A549 (cell line): ENCODE measurements around the gene MAP3K13. TPM values are rescaled to one million over a fixed set of nuclear protein-coding genes. Genes with fewer than 3 reads are reported as not detected.

Experiments used
- ATAC-seq, 2 experiments: fragments of 200-7000 bp in 1 of 2; fragments of >200 bp in 1 of 2; cut with Nextera tagmentation in 1 of 2; cut with Tn5 transposase in 1 of 2; 3 replicates each; pipeline versions ENCODE4 v1.8.0 to v1.9.1; 2018 to 2020; ENCODE audit warnings: mild to moderate bottlenecking in 1 of 2, moderate library complexity in 1 of 2
- CTCF ChIA-PET: fragments of 300-600 bp; sonication (Branson Sonifier 250); formaldehyde crosslinking; extraction: SDS; loops from one replicate; lab custom pipeline; 2021; ENCODE audit warnings: antibody characterized with exemption, inconsistent platforms; lab: Yijun Ruan, JAX
- POLR2A ChIA-PET: fragments of 350-600 bp; formaldehyde crosslinking; extraction: SDS; loops from one replicate; lab custom pipeline; 2021; ENCODE audit warnings: antibody characterized with exemption, inconsistent platforms; lab: Yijun Ruan, JAX
- DNase-seq, 2 experiments: peaks; one replicate each; pipeline versions ENCODE4 v3.0.0 to v3.0.0-alpha.2; 2011 to 2016; ENCODE audit warnings: low read depth in 1 of 2, low spot score in 1 of 2
- FAIRE-seq: peaks from 2 replicates; lab custom pipeline; 2011; peaks lifted over from hg19 to GRCh38; lab: Jason Lieb, UNC
- H3K27ac ChIP-seq, 2 experiments: fragments of >200 bp; sonication (Bioruptor Twin); formaldehyde crosslinking; 3 replicates each; pipeline ENCODE4 v1.5.1; 2016 to 2017
- H3K4me1 ChIP-seq: fragments of >200 bp; sonication (Bioruptor Twin); formaldehyde crosslinking; 3 replicates; pipeline ENCODE4 v1.6.1; 2016
- H3K4me2 ChIP-seq: fragments of >200 bp; sonication (Bioruptor Twin); formaldehyde crosslinking; 3 replicates; pipeline ENCODE4 v1.6.1; 2016
- H3K4me3 ChIP-seq: fragments of >200 bp; sonication (Bioruptor Twin); formaldehyde crosslinking; 3 replicates; pipeline ENCODE4 v1.5.1; 2016
- H3K9me3 ChIP-seq: fragments of >200 bp; sonication (Bioruptor Twin); formaldehyde crosslinking; 3 replicates; pipeline ENCODE4 v1.6.1; 2016
- BCL3 ChIP-seq: fragments of >200 bp; sonication (Bioruptor Twin); formaldehyde crosslinking; IDR thresholded peaks from 3 replicates; pipeline ENCODE4 v1.6.1; 2016
- CHD2 ChIP-seq: fragments of 150-350 bp; IDR thresholded peaks from 2 replicates; pipeline ENCODE4 v1.6.1; 2014; ENCODE audit warnings: low read length; ENCODE audit not compliant: partially characterized antibody
- EHF ChIP-seq: fragments of 250-450 bp; sonication (Bioruptor Pico); IDR thresholded peaks from 2 replicates; pipeline ENCODE4 v1.5.0; 2020; ENCODE audit warnings: mild to moderate bottlenecking
- EP300 ChIP-seq, 2 experiments: fragments of >200 bp; sonication (Bioruptor Twin); formaldehyde crosslinking; IDR thresholded peaks; 2 replicates in 1 of 2; 3 replicates in 1 of 2; pipeline ENCODE4 v1.6.1; 2016 to 2017
- HMGXB4 ChIP-seq: fragments of 250-450 bp; sonication (Bioruptor Pico); IDR thresholded peaks from 2 replicates; pipeline ENCODE4 v1.5.0; 2021; ENCODE audit warnings: mild to moderate bottlenecking, moderate library complexity, borderline replicate concordance
- HOXA7 ChIP-seq: fragments of 250-450 bp; sonication (Bioruptor Pico); IDR thresholded peaks from 2 replicates; pipeline ENCODE4 v1.5.0; 2020; ENCODE audit warnings: mild to moderate bottlenecking, moderate library complexity
- JUNB ChIP-seq: fragments of >200 bp; sonication (Bioruptor Twin); formaldehyde crosslinking; IDR thresholded peaks from 2 replicates; pipeline ENCODE4 v1.6.1; 2016
- KDM5A ChIP-seq: fragments of 200-600 bp; sonication (generic); IDR thresholded peaks from 2 replicates; pipeline ENCODE4 v1.6.1; 2016; ENCODE audit warnings: antibody characterized with exemption, mild to moderate bottlenecking
- MAX ChIP-seq: IDR thresholded peaks from 2 replicates; pipeline ENCODE4 v1.6.1; 2012
- NFE2L2 ChIP-seq: fragments of 150-350 bp; conservative IDR thresholded peaks from 2 replicates; pipeline ENCODE4 v1.6.1; 2014; ENCODE audit warnings: low read length
- PBX3 ChIP-seq: IDR thresholded peaks from 2 replicates; pipeline ENCODE4 v1.6.1; 2012
- RAD21 ChIP-seq, 2 experiments: fragments of >200 bp in 1 of 2; sonication (Bioruptor Twin) in 1 of 2; formaldehyde crosslinking in 1 of 2; IDR thresholded peaks in 1 of 2; conservative IDR thresholded peaks in 1 of 2; 2 replicates in 1 of 2; 3 replicates in 1 of 2; pipeline ENCODE4 v1.6.1; 2012 to 2018; ENCODE audit warnings: inconsistent platforms in 1 of 2
- RCOR1 ChIP-seq: fragments of 150-350 bp; IDR thresholded peaks from 2 replicates; pipeline ENCODE4 v1.6.1; 2014; ENCODE audit warnings: antibody characterized with exemption, low read length, low read depth
- RFX5 ChIP-seq: fragments of 450-650 bp; IDR thresholded peaks from 2 replicates; pipeline ENCODE4 v1.7.1; 2014; ENCODE audit warnings: antibody characterized with exemption, mild to moderate bottlenecking, moderate library complexity
- RNF2 ChIP-seq: fragments of 200-600 bp; sonication (generic); IDR thresholded peaks from 2 replicates; pipeline ENCODE4 v1.6.1; 2016; ENCODE audit warnings: low read depth, mild to moderate bottlenecking, antibody characterized with exemption, moderate library complexity, borderline replicate concordance
- TFCP2L1 ChIP-seq: fragments of 250-450 bp; sonication (Bioruptor Pico); IDR thresholded peaks from 2 replicates; pipeline ENCODE4 v1.5.0; 2021; ENCODE audit warnings: mild to moderate bottlenecking
- TP53 ChIP-seq: fragments of 250-450 bp; sonication (Bioruptor Pico); IDR thresholded peaks from 2 replicates; pipeline ENCODE4 v1.5.0; 2021; ENCODE audit warnings: mild to moderate bottlenecking, moderate library complexity
- ZC3H11A ChIP-seq: fragments of 450-650 bp; IDR thresholded peaks from 2 replicates; pipeline ENCODE4 v1.6.1; 2014; ENCODE audit warnings: antibody characterized with exemption, mild to moderate bottlenecking
- WGBS: methylation state at CpG from one replicate; pipeline ENCODE4 v1.1.6; 2017; ENCODE audit errors: missing lambda C conversion rate; 5-methylcytosine and 5-hydroxymethylcytosine counted together
- polyA plus RNA-seq, 4 experiments: library from polyadenylated mRNA; depleted of rRNA in 3 of 4; stranded (reverse); fragments of >200 nt; fragmentation: RNase III in 1 of 4; extraction: RNeasy Plus Mini Kit Qiagen cat#74134 plus additional on column Dnase treatment in 1 of 4; gene quantifications; 2 replicates in 3 of 4; 3 replicates in 1 of 4; pipeline ENCODE4 v1.2.3, GENCODE V29; 2011 to 2017
- TF ChIP-seq, protein P1 (sequence below): fragments of 450-650 bp; IDR thresholded peaks from 2 replicates; pipeline ENCODE4 v1.6.1; 2014; ENCODE audit warnings: antibody characterized with exemption
- TF ChIP-seq, protein P2 (sequence below): fragments of 150-350 bp; IDR thresholded peaks from 2 replicates; pipeline ENCODE4 v1.6.1; 2014; ENCODE audit warnings: low read depth, mild to moderate bottlenecking, low read length
- TF ChIP-seq, protein P3 (sequence below): fragments of >200 bp; sonication (Bioruptor Twin); formaldehyde crosslinking; IDR thresholded peaks from 2 replicates; pipeline ENCODE4 v1.6.1; 2016
- TF ChIP-seq, protein P4 (sequence below): IDR thresholded peaks from 2 replicates; pipeline ENCODE4 v1.6.1; 2012; ENCODE audit warnings: low read depth, borderline replicate concordance

The MAP3K13 gene
- polyA plus RNA-seq, 2 of the 4 experiments (the other 2 are of a cell fraction), result 15.8 to 23.2 TPM

DNA sequence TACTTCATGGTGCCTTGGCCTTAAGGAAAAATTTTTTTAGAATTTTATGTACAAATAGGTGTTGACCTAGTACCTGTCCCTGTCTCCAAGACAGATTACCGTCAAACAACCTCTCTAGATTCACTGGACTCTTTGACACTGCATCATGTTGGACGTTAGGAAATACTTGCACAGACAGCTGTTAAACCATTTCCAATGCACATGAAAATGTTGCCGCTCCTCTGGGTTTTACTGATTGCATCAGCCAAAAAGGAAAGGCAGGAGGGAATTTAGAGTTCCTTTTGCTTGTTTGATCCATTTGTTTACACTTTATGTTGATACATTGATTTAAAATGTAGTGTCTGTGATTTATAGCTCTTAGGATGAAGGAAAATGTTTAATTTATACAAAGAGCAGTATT is 121.4 kb downstream of the MAP3K13 start:
- H3K4me2 ChIP-seq, result no peak overlapping the region
- TF ChIP-seq RNF2 (no peak), EHF (CRISPR knock-in tag) (no peak), ZC3H11A (no peak), EP300 (IDR thresholded peaks at IDR 0.05) (no peak), BCL3 (no peak), PBX3 (no peak), HMGXB4 (CRISPR knock-in tag) (no peak), RAD21 (conservative IDR thresholded peaks at IDR 0.05 in 1 of 2, IDR thresholded peaks at IDR 0.05 in 1 of 2) (no peak), TFCP2L1 (CRISPR knock-in tag) (no peak), NFE2L2 (no peak), RFX5 (no peak), KDM5A (no peak), CHD2 (no peak), TP53 (CRISPR knock-in tag) (no peak)
- TF ChIP-seq, protein P1, sequence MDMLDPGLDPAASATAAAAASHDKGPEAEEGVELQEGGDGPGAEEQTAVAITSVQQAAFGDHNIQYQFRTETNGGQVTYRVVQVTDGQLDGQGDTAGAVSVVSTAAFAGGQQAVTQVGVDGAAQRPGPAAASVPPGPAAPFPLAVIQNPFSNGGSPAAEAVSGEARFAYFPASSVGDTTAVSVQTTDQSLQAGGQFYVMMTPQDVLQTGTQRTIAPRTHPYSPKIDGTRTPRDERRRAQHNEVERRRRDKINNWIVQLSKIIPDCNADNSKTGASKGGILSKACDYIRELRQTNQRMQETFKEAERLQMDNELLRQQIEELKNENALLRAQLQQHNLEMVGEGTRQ, result no peak
- TF ChIP-seq, protein P2, sequence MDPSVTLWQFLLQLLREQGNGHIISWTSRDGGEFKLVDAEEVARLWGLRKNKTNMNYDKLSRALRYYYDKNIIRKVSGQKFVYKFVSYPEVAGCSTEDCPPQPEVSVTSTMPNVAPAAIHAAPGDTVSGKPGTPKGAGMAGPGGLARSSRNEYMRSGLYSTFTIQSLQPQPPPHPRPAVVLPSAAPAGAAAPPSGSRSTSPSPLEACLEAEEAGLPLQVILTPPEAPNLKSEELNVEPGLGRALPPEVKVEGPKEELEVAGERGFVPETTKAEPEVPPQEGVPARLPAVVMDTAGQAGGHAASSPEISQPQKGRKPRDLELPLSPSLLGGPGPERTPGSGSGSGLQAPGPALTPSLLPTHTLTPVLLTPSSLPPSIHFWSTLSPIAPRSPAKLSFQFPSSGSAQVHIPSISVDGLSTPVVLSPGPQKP, result no peak
- TF ChIP-seq, protein P3, sequence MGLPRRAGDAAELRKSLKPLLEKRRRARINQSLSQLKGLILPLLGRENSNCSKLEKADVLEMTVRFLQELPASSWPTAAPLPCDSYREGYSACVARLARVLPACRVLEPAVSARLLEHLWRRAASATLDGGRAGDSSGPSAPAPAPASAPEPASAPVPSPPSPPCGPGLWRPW, result no peak
- TF ChIP-seq, protein P4, sequence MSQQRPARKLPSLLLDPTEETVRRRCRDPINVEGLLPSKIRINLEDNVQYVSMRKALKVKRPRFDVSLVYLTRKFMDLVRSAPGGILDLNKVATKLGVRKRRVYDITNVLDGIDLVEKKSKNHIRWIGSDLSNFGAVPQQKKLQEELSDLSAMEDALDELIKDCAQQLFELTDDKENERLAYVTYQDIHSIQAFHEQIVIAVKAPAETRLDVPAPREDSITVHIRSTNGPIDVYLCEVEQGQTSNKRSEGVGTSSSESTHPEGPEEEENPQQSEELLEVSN, result no peak
- POLR2A ChIA-PET, result no interaction called here
- WGBS, result 85% methylated on average over 3 of the region's 3 CpGs
- H3K4me1 ChIP-seq, result no peaks in the 10 kb centered on the region
- no peak for ATAC-seq
- no peak overlapping the region for H3K27ac ChIP-seq
- no peak for DNase-seq
- CTCF ChIA-PET, result no interaction called here
- no peak overlapping the region for H3K4me3 ChIP-seq
- FAIRE-seq, result no peak
- H3K9me3 ChIP-seq, result no peaks in the 10 kb centered on the region

DNA sequence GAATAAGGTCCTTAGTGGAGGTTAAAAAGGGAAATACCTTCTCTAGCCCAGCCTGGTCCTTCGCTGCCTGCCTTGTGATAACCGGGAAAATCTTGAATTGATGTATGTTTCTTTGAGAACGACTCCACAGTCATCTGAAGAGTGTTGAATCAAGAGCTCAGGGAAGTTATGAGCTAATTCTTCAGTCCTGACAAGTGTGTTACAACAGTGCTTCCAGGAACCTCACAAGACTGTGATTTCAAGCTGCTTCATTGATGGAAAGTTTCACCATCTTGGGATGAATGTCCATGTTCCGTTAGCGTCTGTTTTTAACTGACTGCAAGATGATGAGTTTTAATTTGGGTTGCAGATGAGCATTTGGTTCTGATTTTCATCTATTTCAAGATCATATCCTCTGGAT is 123.5 kb downstream of the MAP3K13 start:
- POLR2A ChIA-PET, result no interaction called here
- Histone ChIP-seq H3K4me1 (no peaks in the 10 kb centered on the region), H3K4me2 (no peak overlapping the region), H3K27ac (no peak overlapping the region), H3K4me3 (no peak overlapping the region), H3K9me3 (no peaks in the 10 kb centered on the region)
- 95% methylated on average over 5 of the region's 5 CpGs for WGBS
- ATAC-seq (no peak), DNase-seq (no peak), FAIRE-seq (no peak)
- CTCF ChIA-PET, result interaction anchor here (1.8 kb wide), 1 partner anchor 73 kb away, joined by 4 read pairs; no protein-coding TSS in a partner anchor
- no peak for TF ChIP-seq HOXA7 (CRISPR knock-in tag)
- no peak for TF ChIP-seq JUNB
- no peak for TF ChIP-seq RAD21 (conservative IDR thresholded peaks at IDR 0.05 in 1 of 2, IDR thresholded peaks at IDR 0.05 in 1 of 2)
- no peak for TF ChIP-seq MAX
- no peak for TF ChIP-seq PBX3
- no peak for TF ChIP-seq RCOR1
- no peak for TF ChIP-seq ZC3H11A
